DOHH2 (cell line): ENCODE results near the gene UGT1A8.

ENCODE experiments used
- H3F3A ChIP-seq: fragments of 200-600 bp; sonication (generic), shearing (Covaris generic); 2 replicates; pipeline ENCODE4 v1.6.0; 2016; ENCODE audit warnings: antibody characterized with exemption, mild to moderate bottlenecking; ENCODE audit not compliant: control insufficient read depth, insufficient read depth
- H3K27ac ChIP-seq: fragments of 200-600 bp; sonication (generic); 2 replicates; pipeline ENCODE4 v1.5.1; 2014; ENCODE audit warnings: low read depth, mild to moderate bottlenecking, low read length, moderate library complexity
- H3K27me3 ChIP-seq: fragments of 200-600 bp; sonication (generic); 2 replicates; pipeline ENCODE4 v1.6.1; 2014; ENCODE audit warnings: mild to moderate bottlenecking, low read length, mixed read lengths; ENCODE audit not compliant: control insufficient read depth
- H3K36me3 ChIP-seq: fragments of 200-600 bp; sonication (generic); 2 replicates; pipeline ENCODE4 v1.6.1; 2014; ENCODE audit warnings: mild to moderate bottlenecking, low read length, moderate library complexity, mixed read lengths; ENCODE audit not compliant: control insufficient read depth
- H3K4me1 ChIP-seq: fragments of 200-600 bp; sonication (generic); 2 replicates; pipeline ENCODE4 v1.6.1; 2014; ENCODE audit warnings: mild to moderate bottlenecking, low read length, mixed read lengths; ENCODE audit not compliant: control insufficient read depth
- H3K4me2 ChIP-seq: fragments of 200-600 bp; sonication (generic); 2 replicates; pipeline ENCODE4 v1.6.0; 2014; ENCODE audit warnings: mild to moderate bottlenecking, low read length, moderate library complexity
- H3K4me3 ChIP-seq: fragments of 200-600 bp; sonication (generic); 2 replicates; pipeline ENCODE4 v1.5.1; 2014; ENCODE audit warnings: mild to moderate bottlenecking, low read length, mixed read lengths
- H3K79me2 ChIP-seq: fragments of 200-600 bp; sonication (generic); 2 replicates; pipeline ENCODE4 v1.6.1; 2014; ENCODE audit warnings: mild to moderate bottlenecking, low read length, mixed read lengths; ENCODE audit not compliant: control insufficient read depth
- H3K9me2 ChIP-seq: fragments of 200-600 bp; sonication (generic); replicated peaks from 2 replicates; pipeline ENCODE4 v1.6.1; 2014; ENCODE audit warnings: mild to moderate bottlenecking, low read length, mixed read lengths; ENCODE audit not compliant: control insufficient read depth
- H3K9me3 ChIP-seq: fragments of 200-600 bp; sonication (generic); 2 replicates; pipeline ENCODE4 v1.6.1; 2014; ENCODE audit warnings: antibody characterized with exemption, low read length, mixed read lengths; ENCODE audit not compliant: control insufficient read depth, insufficient read depth
- H4K20me1 ChIP-seq: fragments of 200-600 bp; sonication (generic); 2 replicates; pipeline ENCODE4 v1.6.0; 2014; ENCODE audit warnings: low read depth, mild to moderate bottlenecking, antibody characterized with exemption, low read length, moderate library complexity; ENCODE audit not compliant: control insufficient read depth, insufficient read depth
- CTCF ChIP-seq: fragments of 200-600 bp; sonication (generic); IDR thresholded peaks from one replicate; pipeline ENCODE4 v1.5.1; 2014; ENCODE audit warnings: antibody characterized with exemption, mild to moderate bottlenecking, low read depth, low read length; ENCODE audit not compliant: poor library complexity, severe bottlenecking
- EZH2phosphoT487 ChIP-seq: fragments of 200-600 bp; sonication (generic); IDR thresholded peaks from 2 replicates; pipeline ENCODE4 v1.6.1; 2017; ENCODE audit warnings: borderline replicate concordance, mild to moderate bottlenecking, antibody characterized with exemption, low read length, moderate library complexity, mixed read lengths

The UGT1A8 gene

DNA sequence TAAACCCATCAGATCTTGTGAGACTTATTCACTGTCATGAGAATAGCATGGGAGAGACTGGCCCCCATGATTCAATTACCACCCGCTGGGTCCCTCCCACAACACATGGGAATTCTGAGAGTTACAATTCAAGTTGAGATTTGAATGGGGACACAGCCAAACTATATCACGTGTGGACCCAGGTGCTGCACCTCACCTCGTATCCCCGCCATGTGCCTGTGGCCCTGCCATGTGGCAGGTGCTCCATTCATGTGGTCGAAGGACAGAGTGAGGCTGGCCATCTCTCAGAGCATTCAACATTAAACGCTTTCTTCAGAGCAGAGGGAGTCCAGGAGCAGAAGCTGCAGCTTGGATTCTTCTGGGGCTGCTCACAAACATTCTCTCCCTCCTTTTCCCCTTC, 193.0 kb downstream of the UGT1A8 start:
- Histone ChIP-seq H3K36me3 (no peaks in the 10 kb centered on the region), H3K4me1 (no peaks in the 10 kb centered on the region), H3K4me3 (no peak overlapping the region), H3K9me2 (no peaks in the 10 kb centered on the region), H3K79me2 (no peaks in the 10 kb centered on the region), H3F3A (no peaks in the 10 kb centered on the region), H3K27ac (no peak overlapping the region), H3K9me3 (peaks cover 5% of the 10 kb centered on the region; the same call in 1 of the 2 replicates), H4K20me1 (no peaks in the 10 kb centered on the region), H3K4me2 (no peak overlapping the region), H3K27me3 (peaks cover 10% of the 10 kb centered on the region)
- TF ChIP-seq EZH2phosphoT487 (no peak), CTCF (no peak)

DNA sequence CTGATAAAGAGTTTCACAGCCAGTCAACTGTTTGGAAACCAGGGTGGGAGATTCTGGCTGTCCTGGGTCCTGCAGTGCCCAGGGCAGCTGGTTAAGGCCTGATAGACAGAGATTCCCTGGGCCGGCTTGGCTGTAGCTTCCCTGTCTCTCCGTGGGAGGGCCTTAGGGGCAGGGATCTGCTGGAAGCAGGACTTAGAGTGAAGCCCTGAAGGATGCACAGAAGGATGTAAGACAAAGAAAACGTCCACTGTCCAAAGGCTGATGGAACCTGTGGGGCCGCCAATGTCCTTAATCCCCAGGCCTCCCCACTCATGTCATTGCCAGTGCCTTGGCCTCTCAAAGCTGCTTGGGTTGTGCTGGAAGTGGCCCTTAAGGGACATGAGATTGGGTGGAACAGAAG, 193.7 kb downstream of the UGT1A8 start:
- Histone ChIP-seq H3K9me3 (peaks cover 5% of the 10 kb centered on the region; the same call in 1 of the 2 replicates), H3K4me3 (no peak overlapping the region), H3K36me3 (no peaks in the 10 kb centered on the region), H3K4me2 (no peak overlapping the region), H3K79me2 (no peaks in the 10 kb centered on the region), H4K20me1 (no peaks in the 10 kb centered on the region), H3K9me2 (no peaks in the 10 kb centered on the region), H3K27me3 (peaks cover 10% of the 10 kb centered on the region), H3K27ac (no peak overlapping the region), H3K4me1 (no peaks in the 10 kb centered on the region), H3F3A (no peaks in the 10 kb centered on the region)
- TF ChIP-seq EZH2phosphoT487 (no peak), CTCF (no peak)

- H3F3A ChIP-seq = no peaks in the 10 kb centered on the region
- H4K20me1 ChIP-seq = no peaks in the 10 kb centered on the region
- no peak overlapping the region for H3K4me3 ChIP-seq
- no peaks in the 10 kb centered on the region for H3K9me2 ChIP-seq
- no peaks in the 10 kb centered on the region for H3K36me3 ChIP-seq
- H3K27me3 ChIP-seq = peaks cover 10% of the 10 kb centered on the region
- TF ChIP-seq EZH2phosphoT487 = no peak
- no peak for TF ChIP-seq CTCF
- no peak overlapping the region for H3K4me2 ChIP-seq
- peaks cover 5% of the 10 kb centered on the region; the same call in 1 of the 2 replicates for H3K9me3 ChIP-seq
- H3K4me1 ChIP-seq = no peaks in the 10 kb centered on the region
- H3K27ac ChIP-seq = no peak overlapping the region
- H3K79me2 ChIP-seq = no peaks in the 10 kb centered on the region
Observed at GRCh38 chr2:233811732-233812131, 194.3 kb downstream of the UGT1A8 start.
